Activated T-cell treated with anti-CD3 and anti-CD28 coated beads for 1 hour (primary cell): ENCODE data around the gene POU6F2.

Experiments used
- DNase-seq: peaks from one replicate; pipeline ENCODE4 v3.0.0-alpha.2; 2020; ENCODE audit warnings: low read depth

Gene POU6F2

GRCh38 chr7:39404907-39405306, 427.2 kb downstream of the POU6F2 start:
- DNase-seq: no peak

GRCh38 chr7:39405581-39405980, 427.9 kb downstream of the POU6F2 start:
- DNase-seq: no peak

- DNase-seq: no peak
Measured at GRCh38 chr7:39406467-39406866, 428.8 kb downstream of the POU6F2 start.

GRCh38 chr7:39407137-39407536, 429.4 kb downstream of the POU6F2 start:
- no peak for DNase-seq

- DNase-seq: no peak
Measured at GRCh38 chr7:39407723-39408122, 430.0 kb downstream of the POU6F2 start.

GRCh38 chr7:39408906-39409305, 431.2 kb downstream of the POU6F2 start:
- DNase-seq: no peak

- DNase-seq: no peak
Measured at GRCh38 chr7:39410582-39410981, 432.9 kb downstream of the POU6F2 start.

GRCh38 chr7:39413636-39414223, 436.0 kb downstream of the POU6F2 start:
- no peak for DNase-seq

GRCh38 chr7:39414224-39415035, 436.7 kb downstream of the POU6F2 start:
- peak; percentile 5 for DNase-seq

GRCh38 chr7:39415091-39415787, 437.5 kb downstream of the POU6F2 start:
- no peak for DNase-seq

- no peak for DNase-seq
Measured at GRCh38 chr7:39416866-39417265, 439.2 kb downstream of the POU6F2 start.

- DNase-seq: no peak
Measured at GRCh38 chr7:39417642-39418041, 439.9 kb downstream of the POU6F2 start.

GRCh38 chr7:39421251-39421650, 443.5 kb downstream of the POU6F2 start:
- DNase-seq: no peak

GRCh38 chr7:39421661-39422060, 444.0 kb downstream of the POU6F2 start:
- DNase-seq: no peak

GRCh38 chr7:39428221-39428620, 450.5 kb downstream of the POU6F2 start:
- no peak for DNase-seq

- no peak for DNase-seq
Measured at GRCh38 chr7:39429421-39429820, 451.7 kb downstream of the POU6F2 start.

GRCh38 chr7:39430441-39430840, 452.7 kb downstream of the POU6F2 start:
- DNase-seq: no peak

- DNase-seq: no peak
Measured at GRCh38 chr7:39430909-39431641, 453.4 kb downstream of the POU6F2 start.

- no peak for DNase-seq
Measured at GRCh38 chr7:39432368-39432767, 454.7 kb downstream of the POU6F2 start.

GRCh38 chr7:39432807-39433416, 455.2 kb downstream of the POU6F2 start:
- DNase-seq: no peak

- DNase-seq: no peak
Measured at GRCh38 chr7:39433550-39433949, 455.8 kb downstream of the POU6F2 start.

GRCh38 chr7:39434012-39434411, 456.3 kb downstream of the POU6F2 start:
- no peak for DNase-seq
